ENCODE results near the gene LYZL2. TPM values are rescaled to one million over a fixed set of nuclear protein-coding genes. Genes with fewer than 3 reads are reported as not detected.

Gene LYZL2
- total and polyA plus RNA-seq, 9 of the 15 experiments (the other 6 are each of a cell fraction or from before 2014, with no cell fraction given), result not detected

- TF ChIP-seq RFX1 (IDR thresholded peaks at IDR 0.05) (no peak), WHSC1 (IDR thresholded peaks at IDR 0.05; ENCODE audit: low read length) (no peak), SOX6 (IDR thresholded peaks at IDR 0.05) (0 out of 2 replicates have a peak, but pooled peaks have one; percentile 38), PHB (CRISPR knock-in tag; IDR thresholded peaks at IDR 0.05) (no peak), CREB1 (IDR thresholded peaks at IDR 0.05) (no peak), CREB1 (CRISPR knock-in tag; IDR thresholded peaks at IDR 0.05) (no peak), ZBTB1 (CRISPR knock-in tag; IDR thresholded peaks at IDR 0.05; ENCODE audit: borderline replicate concordance, low read depth) (no peak), SAFB (IDR thresholded peaks at IDR 0.05; ENCODE audit: borderline replicate concordance, low read depth, low read length) (no peak), CEBPB (tag; IDR thresholded peaks at IDR 0.05) (peak; percentile 54), C11orf30 (IDR thresholded peaks at IDR 0.05; ENCODE audit: low read depth) (no peak), SMARCC2 (IDR thresholded peaks at IDR 0.05; ENCODE audit: low read depth) (no peak), ZNF23 (CRISPR knock-in tag; IDR thresholded peaks at IDR 0.05) (no peak), SMAD2 (IDR thresholded peaks at IDR 0.05; ENCODE audit: low read depth, low read length) (no peak), ZNF507 (tag; conservative IDR thresholded peaks at IDR 0.05) (no peak), RBM22 (IDR thresholded peaks at IDR 0.05; ENCODE audit: low read depth, low read length, poor library complexity, severe bottlenecking) (no peak), POLR2A (conservative IDR thresholded peaks at IDR 0.05) (peak; percentile 40; the same call in 1 of the 2 replicates), TAF1 (IDR thresholded peaks at IDR 0.05; ENCODE audit: control insufficient read depth, extremely low read depth, insufficient read depth, low read length, severe bottlenecking) (no peak), HMG20A (CRISPR knock-in tag; conservative IDR thresholded peaks at IDR 0.05) (no peak)
- TF ChIP-seq, protein P1, sequence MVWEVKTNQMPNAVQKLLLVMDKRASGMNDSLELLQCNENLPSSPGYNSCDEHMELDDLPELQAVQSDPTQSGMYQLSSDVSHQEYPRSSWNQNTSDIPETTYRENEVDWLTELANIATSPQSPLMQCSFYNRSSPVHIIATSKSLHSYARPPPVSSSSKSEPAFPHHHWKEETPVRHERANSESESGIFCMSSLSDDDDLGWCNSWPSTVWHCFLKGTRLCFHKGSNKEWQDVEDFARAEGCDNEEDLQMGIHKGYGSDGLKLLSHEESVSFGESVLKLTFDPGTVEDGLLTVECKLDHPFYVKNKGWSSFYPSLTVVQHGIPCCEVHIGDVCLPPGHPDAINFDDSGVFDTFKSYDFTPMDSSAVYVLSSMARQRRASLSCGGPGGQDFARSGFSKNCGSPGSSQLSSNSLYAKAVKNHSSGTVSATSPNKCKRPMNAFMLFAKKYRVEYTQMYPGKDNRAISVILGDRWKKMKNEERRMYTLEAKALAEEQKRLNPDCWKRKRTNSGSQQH (CRISPR knock-in tag; IDR thresholded peaks at IDR 0.05), result no peak
- TF ChIP-seq, protein P2, sequence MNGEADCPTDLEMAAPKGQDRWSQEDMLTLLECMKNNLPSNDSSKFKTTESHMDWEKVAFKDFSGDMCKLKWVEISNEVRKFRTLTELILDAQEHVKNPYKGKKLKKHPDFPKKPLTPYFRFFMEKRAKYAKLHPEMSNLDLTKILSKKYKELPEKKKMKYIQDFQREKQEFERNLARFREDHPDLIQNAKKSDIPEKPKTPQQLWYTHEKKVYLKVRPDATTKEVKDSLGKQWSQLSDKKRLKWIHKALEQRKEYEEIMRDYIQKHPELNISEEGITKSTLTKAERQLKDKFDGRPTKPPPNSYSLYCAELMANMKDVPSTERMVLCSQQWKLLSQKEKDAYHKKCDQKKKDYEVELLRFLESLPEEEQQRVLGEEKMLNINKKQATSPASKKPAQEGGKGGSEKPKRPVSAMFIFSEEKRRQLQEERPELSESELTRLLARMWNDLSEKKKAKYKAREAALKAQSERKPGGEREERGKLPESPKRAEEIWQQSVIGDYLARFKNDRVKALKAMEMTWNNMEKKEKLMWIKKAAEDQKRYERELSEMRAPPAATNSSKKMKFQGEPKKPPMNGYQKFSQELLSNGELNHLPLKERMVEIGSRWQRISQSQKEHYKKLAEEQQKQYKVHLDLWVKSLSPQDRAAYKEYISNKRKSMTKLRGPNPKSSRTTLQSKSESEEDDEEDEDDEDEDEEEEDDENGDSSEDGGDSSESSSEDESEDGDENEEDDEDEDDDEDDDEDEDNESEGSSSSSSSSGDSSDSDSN (IDR thresholded peaks at IDR 0.05; ENCODE audit: borderline replicate concordance in 1 of 2, low read depth in 2 of 2, low read length in 2 of 2), result 0 out of 4 replicates have a peak, but pooled peaks of 1 of the 2 experiments have one; percentile 51
These were observed 45.7 kb downstream of the LYZL2 start (continued) for GRCh38 chr10:30583778-30584415.
